ENCODE results near the gene MEIS3.

DNA sequence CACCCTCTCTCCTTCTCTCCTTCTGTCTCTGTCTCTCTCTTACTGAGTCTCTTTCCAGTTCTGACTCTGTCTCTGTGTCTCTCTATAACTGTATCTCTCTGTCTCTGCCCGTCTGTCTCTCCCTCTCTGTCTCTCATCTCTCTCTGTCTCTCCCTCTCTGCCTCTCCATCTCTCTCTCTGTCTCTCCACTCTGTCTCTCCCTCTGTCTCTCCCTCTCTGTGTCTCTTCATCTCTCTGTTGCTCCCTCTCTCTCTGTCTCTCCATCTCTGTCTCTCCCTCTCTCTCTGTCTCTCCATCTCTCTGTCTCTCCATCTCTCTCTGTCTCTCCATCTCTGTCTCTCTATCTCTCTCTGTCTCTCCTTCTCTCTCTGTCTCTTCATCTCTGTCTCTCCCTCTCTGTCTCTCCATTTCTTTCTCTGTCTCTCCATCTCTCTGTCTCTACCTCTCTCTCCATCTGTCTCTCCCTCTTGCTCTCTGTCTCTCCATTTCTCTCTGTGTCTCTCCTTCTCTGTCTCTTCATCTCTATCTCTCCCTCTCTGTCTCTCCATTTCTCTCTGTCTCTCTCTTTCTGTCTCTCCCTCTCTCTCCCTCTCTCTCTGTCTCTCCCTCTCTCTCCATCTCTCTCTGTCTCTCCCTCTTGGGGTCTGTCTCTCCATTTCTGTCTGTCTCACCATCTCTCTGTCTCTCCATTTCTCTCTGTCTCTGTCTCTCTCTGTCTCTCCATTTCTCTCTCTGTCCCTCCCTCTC, 3.3 kb upstream of the MEIS3 start:
- TF ChIP-seq, protein P1, sequence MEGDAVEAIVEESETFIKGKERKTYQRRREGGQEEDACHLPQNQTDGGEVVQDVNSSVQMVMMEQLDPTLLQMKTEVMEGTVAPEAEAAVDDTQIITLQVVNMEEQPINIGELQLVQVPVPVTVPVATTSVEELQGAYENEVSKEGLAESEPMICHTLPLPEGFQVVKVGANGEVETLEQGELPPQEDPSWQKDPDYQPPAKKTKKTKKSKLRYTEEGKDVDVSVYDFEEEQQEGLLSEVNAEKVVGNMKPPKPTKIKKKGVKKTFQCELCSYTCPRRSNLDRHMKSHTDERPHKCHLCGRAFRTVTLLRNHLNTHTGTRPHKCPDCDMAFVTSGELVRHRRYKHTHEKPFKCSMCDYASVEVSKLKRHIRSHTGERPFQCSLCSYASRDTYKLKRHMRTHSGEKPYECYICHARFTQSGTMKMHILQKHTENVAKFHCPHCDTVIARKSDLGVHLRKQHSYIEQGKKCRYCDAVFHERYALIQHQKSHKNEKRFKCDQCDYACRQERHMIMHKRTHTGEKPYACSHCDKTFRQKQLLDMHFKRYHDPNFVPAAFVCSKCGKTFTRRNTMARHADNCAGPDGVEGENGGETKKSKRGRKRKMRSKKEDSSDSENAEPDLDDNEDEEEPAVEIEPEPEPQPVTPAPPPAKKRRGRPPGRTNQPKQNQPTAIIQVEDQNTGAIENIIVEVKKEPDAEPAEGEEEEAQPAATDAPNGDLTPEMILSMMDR (IDR thresholded peaks at IDR 0.05), result no peak
- no peak for TF ChIP-seq POLR2A (IDR thresholded peaks at IDR 0.05)

Measured in ovary (tissue), 3 donors.